SK-N-SH treated with all-trans-retinoic acid at 6 μM for 48 hours (cell line): ENCODE results near the gene AMIGO3.

Source experiments
- OSR1 ChIP-seq: fragments of 250-450 bp; sonication (Bioruptor Pico); IDR thresholded peaks from 2 replicates; pipeline ENCODE4 v1.8.0; 2022; ENCODE audit warnings: moderate library complexity, mild to moderate bottlenecking, inconsistent platforms
- PATZ1 ChIP-seq: fragments of 250-450 bp; sonication (Bioruptor Pico); IDR thresholded peaks from 2 replicates; pipeline ENCODE4 v1.8.0; 2020; ENCODE audit warnings: mild to moderate bottlenecking, moderate library complexity, borderline replicate concordance

GRCh38 chr3:49701388-49702077 lies 18.0 kb downstream of the AMIGO3 start:
- TF ChIP-seq OSR1, result no peak
- TF ChIP-seq PATZ1 (CRISPR knock-in tag), result no peak
